HG03025 (cell line): ENCODE measurements around the gene ZMIZ1.

ENCODE experiments used
- ATAC-seq: cut with Tn5 transposase; IDR thresholded peaks from one replicate; pipeline ENCODE4 v1.9.1; 2021; ENCODE audit warnings: mild to moderate bottlenecking, moderate library complexity; ENCODE audit not compliant: unreplicated experiment, low FRiP score

ZMIZ1 gene

DNA sequence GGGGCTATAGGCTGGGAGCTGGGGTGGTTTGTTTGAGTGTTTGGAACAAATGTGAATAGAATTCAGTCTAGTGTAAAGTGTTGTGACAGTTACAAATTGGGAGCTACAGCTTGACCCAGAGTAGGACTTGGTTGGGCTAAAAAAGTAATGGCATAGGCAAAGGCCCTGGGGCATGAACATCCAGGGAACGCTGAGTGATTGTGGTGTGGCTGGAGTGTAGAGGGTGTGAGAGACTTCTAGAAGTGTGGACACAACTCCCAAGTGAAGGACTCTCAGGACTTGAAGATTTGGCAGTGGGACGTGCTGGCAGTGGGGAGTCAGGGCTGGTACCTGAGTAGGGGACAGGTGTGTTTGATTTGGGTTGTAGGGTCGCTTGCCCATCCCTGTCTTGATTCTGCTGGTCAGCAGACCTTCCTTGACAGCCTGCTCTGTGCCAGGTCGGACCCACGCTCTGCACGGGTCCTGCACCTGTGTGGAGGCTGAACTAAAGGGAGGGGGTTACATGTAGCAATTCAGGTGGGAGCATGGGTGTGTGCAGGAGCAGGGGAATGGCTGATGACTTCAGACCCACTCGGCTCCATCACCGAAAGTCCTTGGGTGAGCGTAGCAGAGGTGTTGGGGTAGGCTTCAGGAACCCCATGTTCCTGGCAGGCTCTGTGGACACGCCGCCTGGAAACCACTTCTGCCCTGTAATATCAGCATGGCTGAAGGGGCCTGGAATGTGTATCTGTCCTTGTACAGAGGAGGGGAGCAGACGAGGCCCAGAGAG, 43.3 kb downstream of the ZMIZ1 start:
- no peak for ATAC-seq

DNA sequence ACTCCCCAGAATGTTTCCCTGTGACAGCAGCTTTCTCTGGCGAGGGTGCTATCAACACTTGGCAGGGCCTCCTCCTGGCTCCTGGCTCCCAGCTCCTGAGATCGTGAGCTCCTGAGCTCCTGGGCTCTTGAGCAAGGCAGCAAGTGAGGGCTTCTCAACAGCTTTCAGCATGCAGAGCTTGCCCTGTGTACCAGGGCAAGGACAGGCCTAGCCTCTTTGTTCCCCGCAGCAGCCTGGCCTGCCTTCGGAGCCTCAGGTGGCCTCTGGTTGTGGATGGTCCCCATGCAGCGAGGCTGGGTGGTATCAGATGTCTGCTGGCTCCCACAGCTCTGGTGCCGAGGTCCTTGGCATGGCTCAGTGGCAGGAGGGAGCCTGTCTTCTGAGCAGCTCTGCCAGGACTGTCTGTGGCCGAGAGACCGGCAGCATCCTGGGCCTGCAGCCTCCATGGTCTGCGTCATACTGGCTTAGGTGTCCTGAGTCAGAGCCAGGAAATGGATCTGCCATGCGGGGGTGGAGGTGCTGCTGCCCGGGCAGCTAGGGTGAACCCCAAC, 44.2 kb downstream of the ZMIZ1 start:
- no peak for ATAC-seq

DNA sequence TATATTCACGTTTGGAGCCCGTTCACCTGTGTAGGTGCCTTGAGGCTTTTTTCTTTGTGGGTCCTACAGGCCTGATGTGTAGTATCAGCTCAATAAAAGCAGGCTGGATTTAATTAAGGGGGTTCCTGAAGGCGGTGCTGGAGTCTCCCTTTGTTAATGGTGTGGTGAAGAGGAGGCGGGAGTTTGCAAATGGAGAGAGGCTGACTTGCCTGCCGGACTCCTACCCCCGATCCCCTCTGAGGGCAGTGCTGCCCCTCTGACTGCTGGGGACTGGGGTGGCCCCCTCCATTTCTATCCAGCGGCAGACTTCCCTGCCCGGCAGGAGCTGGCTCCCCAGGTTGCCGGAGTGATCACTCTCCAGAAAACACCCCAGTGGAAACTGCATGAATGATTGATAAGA, 45.1 kb downstream of the ZMIZ1 start:
- ATAC-seq, result no peak

DNA sequence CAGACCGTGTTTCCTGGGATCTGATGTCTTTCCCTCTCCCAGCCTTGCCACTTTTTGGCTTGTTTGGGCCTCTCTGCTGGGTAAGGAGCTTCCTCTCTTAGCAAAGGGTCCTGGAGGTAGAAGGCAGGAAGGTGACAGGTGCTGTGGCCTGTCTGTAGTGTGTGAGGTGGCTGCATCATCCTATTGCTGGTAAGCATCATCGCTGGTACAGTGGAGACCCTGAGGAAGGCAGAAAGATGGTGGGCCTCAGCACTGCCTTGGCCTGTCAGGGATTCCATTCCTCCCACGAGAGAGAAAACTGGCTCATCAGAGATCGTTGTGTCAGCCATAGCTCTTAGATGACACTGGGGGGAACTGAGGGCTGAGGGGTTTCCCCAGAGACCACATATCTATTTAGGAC, 46.5 kb downstream of the ZMIZ1 start:
- ATAC-seq, result no peak

DNA sequence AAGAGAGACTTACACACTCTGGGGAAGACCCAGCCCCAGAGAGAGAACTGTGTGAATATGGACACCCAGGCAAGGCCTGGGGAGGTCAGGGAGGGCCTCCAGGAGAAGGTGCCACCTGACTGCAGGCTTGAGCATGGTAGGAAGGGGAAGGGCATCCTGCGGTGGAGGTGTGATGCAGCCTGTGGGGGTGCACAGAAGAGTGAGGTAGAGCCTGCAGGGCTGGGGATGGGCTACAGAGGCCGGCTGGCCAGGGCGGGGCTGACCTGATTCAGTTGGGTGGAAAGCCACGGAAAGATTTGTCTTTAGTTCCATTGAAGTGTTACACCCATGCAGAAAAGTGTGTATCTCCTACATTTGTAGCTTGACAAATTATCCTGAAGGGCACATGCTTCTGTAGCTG, 47.6 kb downstream of the ZMIZ1 start:
- no peak for ATAC-seq

DNA sequence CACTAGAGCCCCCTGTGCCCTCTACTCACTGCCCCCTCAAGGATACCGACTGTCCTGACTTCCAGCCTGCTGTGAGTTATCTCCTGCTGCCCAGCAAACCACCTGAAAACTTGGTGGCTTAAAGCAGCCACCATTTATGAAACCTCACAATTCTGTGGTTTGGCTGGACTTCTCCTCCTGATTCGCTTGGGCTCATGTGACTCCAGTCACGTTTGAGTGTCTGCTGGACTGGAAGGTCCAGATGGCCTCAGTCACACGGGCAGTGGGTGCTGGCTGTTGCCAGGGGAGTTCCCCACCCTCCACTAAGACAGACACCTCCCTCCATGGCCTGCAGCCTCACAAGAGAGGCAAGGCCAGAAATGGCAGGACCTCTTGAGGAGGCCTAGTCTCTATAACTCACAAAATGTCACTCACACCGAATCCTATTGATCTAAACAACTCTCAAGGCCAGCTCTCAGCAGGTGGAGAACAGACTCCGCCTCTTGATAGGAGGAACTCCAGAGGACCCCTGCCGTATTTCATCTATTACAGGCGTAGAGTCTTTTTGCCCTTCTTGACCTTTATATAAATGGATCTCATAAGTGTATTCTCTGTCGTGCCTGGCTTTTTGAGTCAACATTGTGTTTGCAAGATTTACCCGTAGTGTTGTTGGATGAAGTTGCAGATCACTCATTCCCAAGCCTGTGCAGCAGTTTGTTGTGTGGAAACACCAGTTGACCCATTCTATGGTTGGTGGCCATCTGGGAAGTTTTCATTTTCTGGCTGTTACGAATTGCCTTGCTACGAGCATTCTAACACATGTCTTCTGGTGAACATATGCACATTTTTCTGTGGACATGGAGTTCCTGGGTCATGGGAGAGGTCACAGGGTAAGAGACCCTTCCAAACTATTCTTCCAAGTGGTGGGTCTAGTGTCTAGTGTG, 48.3 kb downstream of the ZMIZ1 start:
- ATAC-seq, result peak; percentile 51

DNA sequence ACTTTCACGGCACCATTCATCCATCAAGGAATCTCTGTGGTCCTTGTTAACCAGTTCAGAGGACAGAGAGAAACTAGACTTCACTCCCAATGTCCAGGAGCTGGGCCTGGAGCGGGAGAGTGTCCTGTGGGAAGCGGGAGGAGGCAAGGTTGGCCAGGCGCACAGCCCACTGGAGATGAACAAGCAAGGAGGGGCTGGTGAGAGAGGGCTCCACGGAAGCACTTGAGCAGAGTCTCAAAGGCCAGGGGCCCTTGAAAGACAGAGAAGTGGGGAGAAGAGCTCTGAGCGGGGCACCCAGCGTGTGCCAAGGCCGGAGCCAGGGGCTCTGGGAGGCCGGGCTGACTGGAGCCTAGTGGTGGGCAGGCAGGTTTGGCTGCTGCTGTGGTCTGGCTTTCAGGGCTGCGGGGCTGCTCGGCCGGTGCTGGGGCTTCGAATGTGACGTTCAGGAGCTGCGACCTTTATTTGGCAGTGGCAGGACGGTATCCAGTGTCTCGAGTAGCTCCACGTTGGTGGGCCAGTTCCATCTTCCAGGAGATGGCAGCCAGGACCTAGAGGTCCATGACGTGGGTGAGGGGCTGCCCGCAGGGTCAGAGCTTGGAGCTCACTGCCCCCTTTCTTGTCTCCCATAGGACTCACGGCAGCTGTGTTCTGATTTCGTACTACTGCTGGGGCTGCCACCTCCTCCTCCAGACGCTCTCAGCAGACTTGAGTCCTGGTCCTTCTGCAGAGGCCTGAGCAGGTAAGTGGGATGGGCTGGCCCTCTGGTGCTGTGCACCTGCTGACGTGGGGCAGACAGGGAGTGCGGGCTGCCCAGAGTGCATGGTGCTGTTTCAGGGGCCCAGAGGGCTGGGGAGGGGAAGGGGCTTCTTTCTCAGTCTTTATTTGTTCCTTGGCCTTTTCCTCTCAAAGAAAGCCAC, 49.8 kb downstream of the ZMIZ1 start:
- no peak for ATAC-seq

DNA sequence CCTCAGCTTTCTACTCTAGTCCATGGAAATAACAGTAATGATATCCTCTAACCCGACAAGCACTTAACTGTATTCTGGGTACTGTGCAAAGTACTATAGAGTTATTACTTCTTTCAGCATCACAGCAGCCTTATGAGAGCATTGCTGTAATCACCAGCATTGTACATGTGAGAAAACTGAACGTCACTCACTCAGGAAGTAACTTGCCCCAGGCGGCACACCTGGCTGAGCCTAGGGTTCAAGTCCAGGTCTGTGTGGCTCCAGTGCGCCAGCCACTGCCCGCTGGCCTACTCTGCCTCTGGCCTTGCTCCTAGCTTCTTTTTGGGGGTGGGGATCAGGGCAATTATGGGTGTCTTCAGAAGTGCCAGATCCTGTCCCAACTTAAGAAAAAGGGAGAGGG, 50.5 kb downstream of the ZMIZ1 start:
- no peak for ATAC-seq

DNA sequence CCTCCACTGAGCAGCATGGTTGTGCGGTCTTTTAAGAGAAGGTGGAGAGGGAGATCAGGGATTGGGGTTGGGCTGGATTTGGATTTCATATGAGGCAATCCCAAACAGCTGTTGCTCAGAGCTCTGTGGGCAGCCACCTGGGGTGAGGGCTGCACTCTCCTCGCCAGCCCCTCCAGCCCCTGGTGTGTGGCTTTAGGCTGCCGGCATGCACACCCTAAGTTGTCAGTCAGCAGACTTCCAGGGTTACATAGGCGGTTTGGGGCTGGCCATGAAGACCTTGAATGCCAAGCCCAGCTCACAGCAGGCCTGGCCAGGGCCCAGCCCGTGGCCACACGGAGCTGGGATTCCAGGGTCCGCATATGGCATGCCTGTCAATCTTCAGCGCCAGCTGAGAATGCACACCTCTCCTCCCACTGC, 54.8 kb downstream of the ZMIZ1 start:
- ATAC-seq, result no peak

DNA sequence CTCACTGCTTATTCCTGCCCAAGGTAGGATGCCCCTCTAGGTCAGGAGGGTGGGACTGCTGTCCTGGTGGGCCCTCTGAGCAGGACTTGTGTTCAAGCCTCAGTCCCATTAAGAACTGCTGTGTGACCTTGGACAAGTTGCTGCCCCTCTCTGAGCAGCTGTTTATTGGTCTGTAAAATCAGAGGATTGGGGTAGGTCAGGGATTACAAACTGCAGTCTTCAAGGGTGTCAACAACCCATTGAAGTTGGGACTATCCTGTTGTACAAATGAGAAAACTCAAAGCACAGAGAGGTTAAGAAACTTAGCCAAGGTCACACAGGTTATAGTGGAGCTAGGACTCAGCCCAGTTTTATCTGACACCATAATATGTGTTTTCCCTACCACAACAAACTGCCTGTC, 55.3 kb downstream of the ZMIZ1 start:
- ATAC-seq, result no peak

DNA sequence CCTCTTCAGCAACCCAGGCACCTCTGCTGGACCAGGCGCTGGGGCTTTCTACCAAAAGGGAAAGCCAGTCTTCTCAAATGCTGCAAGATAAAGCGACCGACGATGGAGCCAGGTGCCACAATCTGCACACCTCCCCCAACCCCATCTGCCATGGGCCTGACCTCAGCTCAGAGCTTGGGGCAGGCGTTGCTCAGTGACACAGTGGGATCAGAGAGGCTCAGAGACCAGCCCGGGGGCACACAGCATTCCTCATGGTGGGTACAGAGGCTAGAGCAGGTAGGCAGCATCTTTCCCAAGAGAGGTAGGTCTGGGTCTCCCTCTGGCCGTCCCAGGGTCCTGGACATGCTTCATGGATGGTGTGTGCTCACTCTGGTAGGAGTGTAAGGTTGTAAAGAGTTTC, 56.3 kb downstream of the ZMIZ1 start:
- no peak for ATAC-seq

DNA sequence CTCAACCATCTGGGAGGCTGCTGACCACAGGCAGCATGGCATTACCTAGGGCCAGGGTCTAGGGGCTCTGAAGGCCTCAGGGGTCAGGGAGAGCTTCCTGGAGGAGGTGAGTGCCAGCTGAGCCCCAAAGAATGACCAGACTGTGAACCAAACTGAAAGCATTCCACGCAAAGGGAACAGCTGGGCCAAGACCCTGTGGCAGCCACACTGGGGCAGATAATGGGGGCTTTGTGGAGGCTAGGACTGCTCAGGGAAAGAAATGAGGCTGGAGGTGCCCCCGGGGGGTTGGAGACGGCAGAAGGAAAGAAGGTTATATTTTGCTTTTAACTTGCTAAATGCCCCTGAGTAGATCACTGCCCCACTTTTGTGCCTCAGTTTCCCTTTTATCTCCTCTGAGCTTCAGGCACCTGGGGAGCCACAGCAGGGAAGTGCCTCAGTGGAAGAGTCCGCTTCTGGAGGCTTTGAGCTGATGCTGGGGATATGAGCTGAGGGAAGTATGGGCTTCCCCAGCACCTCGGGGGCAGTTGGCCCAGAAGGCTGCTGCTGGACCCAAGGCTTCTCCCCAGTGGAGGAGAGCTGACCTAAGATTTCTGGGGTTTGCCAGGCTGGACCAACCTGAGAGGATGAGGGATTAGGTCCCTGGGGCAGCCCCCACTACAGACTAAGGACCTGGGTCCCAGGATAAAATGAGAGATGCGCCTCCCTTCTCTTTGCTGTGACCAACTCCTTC, 57.8 kb downstream of the ZMIZ1 start:
- ATAC-seq, result no peak

DNA sequence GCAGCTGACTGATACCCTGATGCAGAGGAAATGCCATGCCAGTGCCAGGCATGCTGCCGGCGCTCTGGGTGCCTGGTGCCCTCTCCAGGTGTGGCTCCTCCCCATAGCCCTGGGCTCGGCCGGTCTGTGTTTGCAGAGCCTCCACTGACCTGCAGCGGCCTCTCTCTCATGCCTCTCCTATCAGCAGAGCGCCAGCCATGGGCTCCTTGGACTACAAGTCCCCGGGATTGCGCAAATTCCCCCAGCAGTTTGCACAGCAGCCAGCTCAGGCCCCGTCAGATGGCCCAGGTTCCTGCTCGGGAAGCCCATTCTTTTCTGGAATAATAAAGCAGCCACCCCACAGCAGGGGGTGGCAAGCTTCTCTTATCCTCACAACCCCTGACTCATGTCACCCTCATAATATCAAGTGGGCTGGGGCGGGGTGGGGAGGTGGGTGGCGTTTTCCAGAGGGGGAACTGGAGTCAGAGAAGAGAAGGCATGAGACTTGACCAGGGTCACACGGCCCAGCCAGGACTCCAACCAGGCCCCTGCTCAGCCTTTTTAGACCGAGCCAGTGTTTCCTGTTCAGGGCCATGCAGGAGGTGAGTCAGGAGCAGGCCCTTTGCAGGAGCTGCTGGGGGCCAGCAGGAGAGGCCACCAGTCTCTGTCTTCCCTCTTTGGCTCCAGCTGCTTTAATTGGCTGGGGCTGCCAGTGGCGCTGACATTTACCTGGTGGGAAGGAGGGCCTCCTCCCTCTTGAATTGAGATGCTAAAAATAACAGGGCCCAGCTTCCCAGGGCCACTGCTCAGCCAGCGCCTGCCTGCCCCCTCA, 58.6 kb downstream of the ZMIZ1 start:
- ATAC-seq, result no peak

DNA sequence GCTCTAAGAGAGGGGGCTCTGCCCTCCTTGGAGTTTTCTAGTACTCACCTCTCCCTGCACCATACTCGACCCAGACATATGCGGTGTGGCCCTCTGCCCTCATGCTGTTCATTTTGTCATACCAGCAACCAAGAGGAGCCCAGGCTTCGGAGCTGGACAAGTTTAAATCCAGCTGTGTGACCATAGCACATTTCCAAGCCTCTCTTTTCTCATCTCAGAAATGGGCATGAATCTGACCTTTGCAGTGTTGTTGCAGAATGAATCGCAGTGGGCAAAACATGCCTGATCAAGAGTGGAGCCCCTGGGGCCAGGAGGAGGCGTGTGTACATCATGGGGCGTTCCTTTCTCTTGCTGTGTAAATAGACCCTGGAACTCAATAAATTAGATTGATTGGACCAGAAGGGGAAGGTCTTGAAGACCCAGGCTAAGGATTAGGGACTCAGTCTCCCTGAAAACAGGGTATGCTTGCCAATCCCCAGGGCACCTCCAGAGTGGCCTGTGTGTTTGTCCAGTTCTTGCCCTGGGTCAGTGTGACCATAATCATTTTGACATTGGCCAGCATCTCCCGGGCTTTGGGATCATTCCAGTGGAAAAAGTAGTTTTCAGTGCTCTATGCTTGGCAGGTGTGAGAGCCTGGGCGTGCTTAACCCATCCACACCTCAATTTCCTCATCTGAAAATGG, 59.6 kb downstream of the ZMIZ1 start:
- no peak for ATAC-seq

DNA sequence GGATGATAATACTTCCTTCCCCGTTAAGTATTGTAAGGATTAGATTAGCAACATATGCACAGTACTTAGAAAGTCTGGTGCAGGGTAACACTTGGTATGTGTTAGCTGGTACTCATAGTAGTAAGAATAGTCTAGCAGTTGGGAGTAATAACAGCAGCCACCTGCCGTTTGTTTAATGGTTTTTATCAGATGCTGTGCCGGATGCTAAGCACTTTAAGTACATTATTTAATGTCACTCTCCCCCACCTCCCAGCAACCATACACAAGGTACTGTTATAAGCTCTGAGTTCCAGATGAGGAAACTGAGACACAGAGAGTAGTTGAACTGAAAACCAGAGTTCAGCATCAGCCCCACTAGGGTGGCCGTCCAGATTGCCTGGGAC, 60.1 kb downstream of the ZMIZ1 start:
- no peak for ATAC-seq

DNA sequence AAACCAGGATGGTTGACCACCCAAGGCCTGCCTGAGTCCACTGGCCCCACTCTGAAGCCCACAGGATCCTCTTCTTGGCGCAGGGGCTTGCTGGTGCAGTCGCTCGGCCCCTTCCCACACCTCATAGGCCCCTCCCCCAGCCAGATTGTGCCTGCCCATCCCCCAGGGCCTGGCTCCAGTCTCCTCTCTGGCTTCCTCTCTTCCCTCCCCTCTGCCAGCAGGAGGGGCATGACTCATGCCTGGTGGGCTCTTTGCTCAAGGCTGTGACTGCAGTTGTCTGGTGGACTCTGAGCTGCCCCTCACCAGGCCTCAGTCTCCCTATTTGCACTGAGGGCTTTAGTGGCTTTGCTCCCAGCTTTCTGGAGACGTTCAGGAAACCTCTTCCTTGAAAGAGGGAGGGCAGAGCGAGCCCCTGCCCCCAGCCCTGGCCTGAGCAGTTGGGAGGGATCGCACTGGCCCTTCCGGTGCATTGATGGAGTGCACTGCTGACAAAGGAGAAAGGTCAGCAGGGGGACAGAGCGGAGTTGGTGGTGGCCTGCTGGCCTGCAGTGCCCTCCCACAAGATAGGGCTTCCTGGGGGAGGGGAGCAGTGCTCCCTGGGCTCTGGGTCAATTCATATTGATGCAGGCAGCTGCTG, 60.7 kb downstream of the ZMIZ1 start:
- no peak for ATAC-seq

DNA sequence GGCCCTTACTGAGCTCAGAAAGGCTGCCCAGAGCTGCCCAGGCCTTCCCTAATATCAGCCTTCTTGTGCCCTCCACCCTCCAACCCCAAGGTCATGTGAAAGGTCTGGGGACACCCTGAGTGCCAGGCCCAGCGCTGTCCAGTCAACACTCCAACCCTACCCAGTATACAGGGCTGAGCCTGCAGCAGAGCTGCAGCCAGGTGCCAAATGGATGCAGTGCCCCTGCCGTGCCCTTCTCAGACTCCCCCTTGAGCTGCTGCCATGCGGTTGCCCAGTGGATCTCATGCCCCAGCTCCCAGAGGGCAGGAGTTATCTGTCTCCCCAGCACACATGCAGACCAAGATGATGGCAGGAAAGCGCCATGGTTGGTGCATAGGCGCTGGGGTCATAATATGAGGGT, 61.5 kb downstream of the ZMIZ1 start:
- ATAC-seq, result no peak

DNA sequence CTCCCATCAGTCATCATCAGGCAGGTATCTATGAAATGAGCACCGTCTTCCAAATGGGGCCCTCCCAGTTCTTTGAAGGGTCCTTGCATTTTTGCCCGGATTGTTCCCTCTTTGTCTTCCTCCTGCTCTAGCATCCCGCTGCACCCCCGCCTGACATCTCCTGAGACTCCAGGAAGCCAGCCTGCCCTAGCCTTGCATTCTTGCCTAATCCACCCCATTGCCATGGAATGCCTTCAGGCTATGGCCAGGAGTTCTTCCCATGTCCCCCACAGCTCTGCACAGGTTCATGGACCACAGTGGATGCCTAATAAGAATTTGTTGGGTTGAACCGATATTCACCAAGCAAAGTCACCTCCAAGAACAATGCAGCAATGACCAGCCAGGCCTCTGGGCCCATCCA, 62.1 kb downstream of the ZMIZ1 start:
- no peak for ATAC-seq
